ENCODE data around the gene TRPM4.

The TRPM4 gene

DNA sequence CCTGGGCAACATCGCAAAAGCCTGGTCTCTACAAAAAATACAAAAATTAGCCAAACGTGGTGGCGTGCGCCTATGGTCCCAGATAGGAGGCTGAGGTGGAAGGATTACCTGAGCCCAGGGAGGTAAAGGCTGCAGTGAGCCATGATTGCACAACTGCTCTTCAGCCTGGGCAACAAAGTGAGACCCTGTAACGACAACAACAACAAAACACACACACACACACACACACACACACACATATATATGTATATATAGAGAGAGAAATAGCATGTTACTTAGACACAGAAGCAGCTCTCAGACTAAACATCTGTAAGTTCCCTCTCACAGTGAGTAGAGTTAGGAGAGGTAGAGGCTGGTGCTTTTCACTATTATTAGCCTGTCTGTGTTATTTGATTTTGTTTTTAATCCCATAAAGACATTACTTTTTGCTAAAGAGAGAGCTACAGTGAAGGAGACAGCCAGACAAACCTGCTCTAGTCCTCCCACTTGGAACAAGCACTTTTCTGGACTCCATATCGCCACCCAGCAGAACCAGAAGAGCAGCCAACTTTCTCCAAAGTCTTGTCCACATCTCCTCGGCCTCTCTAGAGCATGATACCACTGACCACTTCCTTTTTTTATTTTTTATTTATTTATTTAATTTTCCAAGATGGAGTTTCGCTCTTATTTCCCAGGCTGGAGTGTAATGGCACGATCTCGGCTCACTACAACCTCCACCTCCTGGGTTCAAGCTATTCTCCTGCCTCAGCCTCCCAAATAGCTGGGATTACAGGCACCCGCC is 46.2 kb upstream of the TRPM4 start:
- Histone ChIP-seq H3K36me3 (ENCODE audit: low read depth) (peaks cover 30% of the 10 kb centered on the region), H3K4me3 (ENCODE audit: severe bottlenecking) (no peak overlapping the region), H3K9me3 (ENCODE audit: severe bottlenecking) (no peaks in the 10 kb centered on the region), H3K27ac (ENCODE audit: poor library complexity, severe bottlenecking) (no peak overlapping the region), H3K27me3 (ENCODE audit: insufficient read depth, poor library complexity, severe bottlenecking) (no peaks in the 10 kb centered on the region), H3K4me1 (ENCODE audit: insufficient read depth, poor library complexity, severe bottlenecking) (peaks cover 4% of the 10 kb centered on the region)
- no peak for ATAC-seq (ENCODE audit: low read depth)
- TF ChIP-seq, protein P1, sequence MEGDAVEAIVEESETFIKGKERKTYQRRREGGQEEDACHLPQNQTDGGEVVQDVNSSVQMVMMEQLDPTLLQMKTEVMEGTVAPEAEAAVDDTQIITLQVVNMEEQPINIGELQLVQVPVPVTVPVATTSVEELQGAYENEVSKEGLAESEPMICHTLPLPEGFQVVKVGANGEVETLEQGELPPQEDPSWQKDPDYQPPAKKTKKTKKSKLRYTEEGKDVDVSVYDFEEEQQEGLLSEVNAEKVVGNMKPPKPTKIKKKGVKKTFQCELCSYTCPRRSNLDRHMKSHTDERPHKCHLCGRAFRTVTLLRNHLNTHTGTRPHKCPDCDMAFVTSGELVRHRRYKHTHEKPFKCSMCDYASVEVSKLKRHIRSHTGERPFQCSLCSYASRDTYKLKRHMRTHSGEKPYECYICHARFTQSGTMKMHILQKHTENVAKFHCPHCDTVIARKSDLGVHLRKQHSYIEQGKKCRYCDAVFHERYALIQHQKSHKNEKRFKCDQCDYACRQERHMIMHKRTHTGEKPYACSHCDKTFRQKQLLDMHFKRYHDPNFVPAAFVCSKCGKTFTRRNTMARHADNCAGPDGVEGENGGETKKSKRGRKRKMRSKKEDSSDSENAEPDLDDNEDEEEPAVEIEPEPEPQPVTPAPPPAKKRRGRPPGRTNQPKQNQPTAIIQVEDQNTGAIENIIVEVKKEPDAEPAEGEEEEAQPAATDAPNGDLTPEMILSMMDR (IDR thresholded peaks at IDR 0.05; ENCODE audit: poor library complexity, severe bottlenecking): no peak
- DNase-seq (ENCODE audit: low spot score): no peak

DNA sequence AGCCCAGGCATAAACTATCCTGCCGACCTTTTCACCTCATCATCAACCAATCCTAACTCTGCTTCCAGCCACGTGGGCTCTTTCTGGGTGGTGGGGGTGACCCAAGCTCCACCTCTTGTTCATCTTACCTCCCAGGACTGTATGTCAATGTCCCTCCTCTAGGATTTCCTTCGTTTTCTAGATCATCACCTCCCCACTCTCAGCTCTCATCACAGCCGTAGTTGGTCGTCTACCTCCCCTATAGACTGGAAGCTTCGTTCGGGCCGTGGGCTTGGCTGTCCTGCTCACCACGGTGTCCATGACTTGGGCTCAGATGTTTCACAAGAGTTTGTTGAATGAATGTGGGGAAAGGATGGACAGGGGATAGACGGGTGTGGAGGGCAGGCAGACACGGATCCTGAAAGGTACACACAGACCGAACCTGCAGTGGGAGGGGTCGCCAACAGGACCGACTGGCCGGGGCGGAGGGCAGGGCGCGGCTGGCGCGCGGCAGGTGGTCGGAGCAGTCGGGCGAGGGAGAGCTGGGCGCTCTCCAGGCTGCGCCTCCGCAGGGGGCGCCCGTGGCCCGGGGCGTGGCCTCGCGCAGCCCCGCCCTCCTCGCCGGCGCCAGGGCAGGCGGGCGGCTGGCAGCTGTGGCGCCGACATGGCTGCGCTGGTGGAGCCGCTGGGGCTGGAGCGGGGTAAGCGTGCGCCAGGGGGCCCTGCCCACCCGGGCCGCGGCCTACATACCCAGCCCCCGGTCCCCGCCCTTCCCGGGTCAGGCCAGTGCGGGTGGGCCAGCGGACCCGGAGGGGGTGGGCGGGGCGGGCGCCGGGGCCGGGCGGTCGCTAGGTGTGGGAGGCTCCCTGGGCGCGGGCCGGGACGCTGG is 43.6 kb upstream of the TRPM4 start, which contains the start of gene LIN7B:
Gene LIN7B (plus strand): TSS at position 609 of the 868 bp plus-strand sequence. CDS start 35 bp downstream, at position 644.
- no peaks in the 10 kb centered on the region for H3K27me3 ChIP-seq (ENCODE audit: insufficient read depth, poor library complexity, severe bottlenecking)
- H3K27ac ChIP-seq (ENCODE audit: poor library complexity, severe bottlenecking): peak within 1 kb of the TSS; percentile 27
- H3K9me3 ChIP-seq (ENCODE audit: severe bottlenecking): no peaks in the 10 kb centered on the region
- DNase-seq (ENCODE audit: low spot score) (no peak), ATAC-seq (ENCODE audit: low read depth) (peak; percentile 63)
- TF ChIP-seq, protein P1 (IDR thresholded peaks at IDR 0.05; ENCODE audit: poor library complexity, severe bottlenecking): peak; percentile 87
- H3K4me1 ChIP-seq (ENCODE audit: insufficient read depth, poor library complexity, severe bottlenecking): peaks cover 4% of the 10 kb centered on the region
- H3K4me3 ChIP-seq (ENCODE audit: severe bottlenecking): peak within 1 kb of the TSS; percentile 50
- peaks cover 5% of the 10 kb centered on the region; the same call in 1 of the 2 replicates for H3K36me3 ChIP-seq (ENCODE audit: low read depth)

GRCh38 chr19:49114630-49115363 is 42.8 kb upstream of the TRPM4 start:
- TF ChIP-seq, protein P1 (IDR thresholded peaks at IDR 0.05; ENCODE audit: poor library complexity, severe bottlenecking): no peak
- Histone ChIP-seq H3K27me3 (ENCODE audit: insufficient read depth, poor library complexity, severe bottlenecking) (no peaks in the 10 kb centered on the region), H3K4me3 (ENCODE audit: severe bottlenecking) (peak overlapping the region; percentile 50), H3K4me1 (ENCODE audit: insufficient read depth, poor library complexity, severe bottlenecking) (peaks cover 4% of the 10 kb centered on the region), H3K27ac (ENCODE audit: poor library complexity, severe bottlenecking) (peak overlapping the region; percentile 27), H3K9me3 (ENCODE audit: severe bottlenecking) (no peaks in the 10 kb centered on the region), H3K36me3 (ENCODE audit: low read depth) (no peaks in the 10 kb centered on the region)
- no peak for DNase-seq (ENCODE audit: low spot score)
- no peak; the same call in 2 of the 3 replicates for ATAC-seq (ENCODE audit: low read depth)

DNA sequence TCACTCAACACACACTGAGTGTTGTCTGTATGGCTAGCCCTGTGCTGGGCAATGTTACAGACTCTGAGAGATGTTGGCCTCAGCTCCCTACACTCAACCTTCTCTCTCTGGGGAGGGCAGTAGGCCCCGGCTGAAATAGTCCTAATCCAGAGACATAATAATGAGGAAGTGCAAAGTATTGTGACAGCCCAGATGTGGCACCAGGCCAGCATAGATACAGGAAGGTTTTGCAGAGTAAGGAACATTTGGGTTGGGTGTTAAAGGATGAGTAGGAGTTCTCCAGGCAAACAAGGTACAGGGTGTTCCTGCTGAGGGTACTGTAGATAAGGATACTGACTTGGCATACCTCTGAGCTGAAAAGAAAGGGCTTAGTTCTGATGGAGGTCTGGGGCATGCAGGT is 41.0 kb upstream of the TRPM4 start:
- H3K27ac ChIP-seq (ENCODE audit: poor library complexity, severe bottlenecking): no peak overlapping the region
- no peaks in the 10 kb centered on the region for H3K36me3 ChIP-seq (ENCODE audit: low read depth)
- H3K4me3 ChIP-seq (ENCODE audit: severe bottlenecking): no peak overlapping the region
- H3K27me3 ChIP-seq (ENCODE audit: insufficient read depth, poor library complexity, severe bottlenecking): no peaks in the 10 kb centered on the region
- H3K4me1 ChIP-seq (ENCODE audit: insufficient read depth, poor library complexity, severe bottlenecking): peaks cover 4% of the 10 kb centered on the region
- no peaks in the 10 kb centered on the region for H3K9me3 ChIP-seq (ENCODE audit: severe bottlenecking)
- DNase-seq (ENCODE audit: low spot score) (no peak), ATAC-seq (ENCODE audit: low read depth) (no peak)
- TF ChIP-seq, protein P1 (IDR thresholded peaks at IDR 0.05; ENCODE audit: poor library complexity, severe bottlenecking): no peak
